Measurements from ENCODE around the gene TMEM109.

TMEM109 gene

GRCh38 chr11:60908803-60909202 lies 5.2 kb upstream of the TMEM109 start:
- no peak for TF ChIP-seq EP300 (IDR thresholded peaks at IDR 0.05; ENCODE audit: borderline replicate concordance)
- TF ChIP-seq, protein P1, sequence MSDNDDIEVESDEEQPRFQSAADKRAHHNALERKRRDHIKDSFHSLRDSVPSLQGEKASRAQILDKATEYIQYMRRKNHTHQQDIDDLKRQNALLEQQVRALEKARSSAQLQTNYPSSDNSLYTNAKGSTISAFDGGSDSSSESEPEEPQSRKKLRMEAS (IDR thresholded peaks at IDR 0.05) = no peak

DNA sequence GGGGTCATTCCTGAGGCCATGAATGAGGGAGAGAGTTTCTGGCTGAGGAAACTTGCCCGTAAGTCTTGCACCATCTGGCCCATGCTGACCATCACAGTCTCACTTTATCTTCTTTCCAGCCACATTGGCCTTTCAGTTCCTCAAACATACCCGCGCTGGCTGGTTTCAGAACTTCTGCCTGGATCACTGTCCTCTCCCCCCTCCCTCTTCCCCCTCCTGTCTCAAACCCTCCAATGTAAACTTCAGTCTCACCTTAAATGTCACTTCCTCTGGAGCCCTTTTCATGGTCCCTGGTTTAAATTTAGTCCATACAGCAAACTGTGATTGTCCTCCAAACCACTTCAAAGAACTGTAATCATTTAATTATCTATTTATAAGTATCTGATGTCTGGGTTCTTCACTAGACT lies 3.7 kb upstream of the TMEM109 start:
- no peak for TF ChIP-seq CREB1 (IDR thresholded peaks at IDR 0.05; ENCODE audit: low read depth)
- TF ChIP-seq EP300 (IDR thresholded peaks at IDR 0.05; ENCODE audit: borderline replicate concordance) = no peak
- TF ChIP-seq TAF1 (IDR thresholded peaks at IDR 0.05; ENCODE audit: low read depth) = no peak
- TF ChIP-seq, protein P2, sequence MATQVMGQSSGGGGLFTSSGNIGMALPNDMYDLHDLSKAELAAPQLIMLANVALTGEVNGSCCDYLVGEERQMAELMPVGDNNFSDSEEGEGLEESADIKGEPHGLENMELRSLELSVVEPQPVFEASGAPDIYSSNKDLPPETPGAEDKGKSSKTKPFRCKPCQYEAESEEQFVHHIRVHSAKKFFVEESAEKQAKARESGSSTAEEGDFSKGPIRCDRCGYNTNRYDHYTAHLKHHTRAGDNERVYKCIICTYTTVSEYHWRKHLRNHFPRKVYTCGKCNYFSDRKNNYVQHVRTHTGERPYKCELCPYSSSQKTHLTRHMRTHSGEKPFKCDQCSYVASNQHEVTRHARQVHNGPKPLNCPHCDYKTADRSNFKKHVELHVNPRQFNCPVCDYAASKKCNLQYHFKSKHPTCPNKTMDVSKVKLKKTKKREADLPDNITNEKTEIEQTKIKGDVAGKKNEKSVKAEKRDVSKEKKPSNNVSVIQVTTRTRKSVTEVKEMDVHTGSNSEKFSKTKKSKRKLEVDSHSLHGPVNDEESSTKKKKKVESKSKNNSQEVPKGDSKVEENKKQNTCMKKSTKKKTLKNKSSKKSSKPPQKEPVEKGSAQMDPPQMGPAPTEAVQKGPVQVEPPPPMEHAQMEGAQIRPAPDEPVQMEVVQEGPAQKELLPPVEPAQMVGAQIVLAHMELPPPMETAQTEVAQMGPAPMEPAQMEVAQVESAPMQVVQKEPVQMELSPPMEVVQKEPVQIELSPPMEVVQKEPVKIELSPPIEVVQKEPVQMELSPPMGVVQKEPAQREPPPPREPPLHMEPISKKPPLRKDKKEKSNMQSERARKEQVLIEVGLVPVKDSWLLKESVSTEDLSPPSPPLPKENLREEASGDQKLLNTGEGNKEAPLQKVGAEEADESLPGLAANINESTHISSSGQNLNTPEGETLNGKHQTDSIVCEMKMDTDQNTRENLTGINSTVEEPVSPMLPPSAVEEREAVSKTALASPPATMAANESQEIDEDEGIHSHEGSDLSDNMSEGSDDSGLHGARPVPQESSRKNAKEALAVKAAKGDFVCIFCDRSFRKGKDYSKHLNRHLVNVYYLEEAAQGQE (IDR thresholded peaks at IDR 0.05; ENCODE audit: low read depth) = no peak
- TF ChIP-seq NFIC (IDR thresholded peaks at IDR 0.05) = no peak
- TF ChIP-seq, protein P1 (IDR thresholded peaks at IDR 0.05) = no peak
- no peak for TF ChIP-seq ZBTB7A (IDR thresholded peaks at IDR 0.05; ENCODE audit: low read depth)
- TF ChIP-seq CEBPB (IDR thresholded peaks at IDR 0.05) = no peak
- no peak for TF ChIP-seq TEAD4 (IDR thresholded peaks at IDR 0.05)
- TF ChIP-seq TCF12 (IDR thresholded peaks at IDR 0.05; ENCODE audit: low read depth) = no peak
- no peak for TF ChIP-seq EGR1 (IDR thresholded peaks at IDR 0.05)
- TF ChIP-seq YY1 (IDR thresholded peaks at IDR 0.05; ENCODE audit: low read depth) = no peak
- no peak for TF ChIP-seq FOXM1 (IDR thresholded peaks at IDR 0.05; ENCODE audit: borderline replicate concordance, low read depth)
- TF ChIP-seq RAD21 (IDR thresholded peaks at IDR 0.05; ENCODE audit: low read depth) = no peak
- TF ChIP-seq, protein P3, sequence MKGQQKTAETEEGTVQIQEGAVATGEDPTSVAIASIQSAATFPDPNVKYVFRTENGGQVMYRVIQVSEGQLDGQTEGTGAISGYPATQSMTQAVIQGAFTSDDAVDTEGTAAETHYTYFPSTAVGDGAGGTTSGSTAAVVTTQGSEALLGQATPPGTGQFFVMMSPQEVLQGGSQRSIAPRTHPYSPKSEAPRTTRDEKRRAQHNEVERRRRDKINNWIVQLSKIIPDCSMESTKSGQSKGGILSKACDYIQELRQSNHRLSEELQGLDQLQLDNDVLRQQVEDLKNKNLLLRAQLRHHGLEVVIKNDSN (IDR thresholded peaks at IDR 0.05) = no peak

- TF ChIP-seq EGR1 (IDR thresholded peaks at IDR 0.05) (no peak), YY1 (IDR thresholded peaks at IDR 0.05; ENCODE audit: low read depth) (no peak), TAF1 (IDR thresholded peaks at IDR 0.05; ENCODE audit: low read depth) (no peak), TCF12 (IDR thresholded peaks at IDR 0.05; ENCODE audit: low read depth) (no peak), TEAD4 (IDR thresholded peaks at IDR 0.05) (no peak), EP300 (IDR thresholded peaks at IDR 0.05; ENCODE audit: borderline replicate concordance) (no peak), CEBPB (IDR thresholded peaks at IDR 0.05) (no peak)
- TF ChIP-seq, protein P1 (IDR thresholded peaks at IDR 0.05) = no peak
- TF ChIP-seq, protein P2 (IDR thresholded peaks at IDR 0.05; ENCODE audit: low read depth) = no peak
- TF ChIP-seq, protein P3 (IDR thresholded peaks at IDR 0.05) = no peak
Measured at GRCh38 chr11:60910711-60911380, 3.1 kb upstream of the TMEM109 start.

GRCh38 chr11:60912223-60912850 lies 1.6 kb upstream of the TMEM109 start:
- no peak for TF ChIP-seq TCF12 (IDR thresholded peaks at IDR 0.05; ENCODE audit: low read depth)
- no peak for TF ChIP-seq RAD21 (IDR thresholded peaks at IDR 0.05; ENCODE audit: low read depth)
- TF ChIP-seq, protein P2 (IDR thresholded peaks at IDR 0.05; ENCODE audit: low read depth) = no peak
- TF ChIP-seq CEBPB (IDR thresholded peaks at IDR 0.05) = no peak
